Astrocyte of the cerebellum (primary cell): ENCODE measurements around the gene NXPH2.

Experiments
- DNase-seq: peaks from one replicate; pipeline ENCODE4 v3.0.0-alpha.2; 2011; ENCODE audit warnings: low read depth
- H3K4me3 ChIP-seq: 2 replicates; pipeline ENCODE4 v1.5.1; 2011; ENCODE audit warnings: mild to moderate bottlenecking, low read depth, low read length, moderate library complexity
- in situ Hi-C: cut with HindIII; loops from 2 replicates; pipeline ENCODE4 v1.10.0; 2017; ENCODE audit warnings: low sequenced_read_pairs
- TF ChIP-seq, protein P1 (sequence below): IDR thresholded peaks from 2 replicates; pipeline ENCODE4 v1.5.1; 2012; ENCODE audit warnings: low read length, low read depth, moderate library complexity, mild to moderate bottlenecking; ENCODE audit errors: missing control alignments

Gene NXPH2

DNA sequence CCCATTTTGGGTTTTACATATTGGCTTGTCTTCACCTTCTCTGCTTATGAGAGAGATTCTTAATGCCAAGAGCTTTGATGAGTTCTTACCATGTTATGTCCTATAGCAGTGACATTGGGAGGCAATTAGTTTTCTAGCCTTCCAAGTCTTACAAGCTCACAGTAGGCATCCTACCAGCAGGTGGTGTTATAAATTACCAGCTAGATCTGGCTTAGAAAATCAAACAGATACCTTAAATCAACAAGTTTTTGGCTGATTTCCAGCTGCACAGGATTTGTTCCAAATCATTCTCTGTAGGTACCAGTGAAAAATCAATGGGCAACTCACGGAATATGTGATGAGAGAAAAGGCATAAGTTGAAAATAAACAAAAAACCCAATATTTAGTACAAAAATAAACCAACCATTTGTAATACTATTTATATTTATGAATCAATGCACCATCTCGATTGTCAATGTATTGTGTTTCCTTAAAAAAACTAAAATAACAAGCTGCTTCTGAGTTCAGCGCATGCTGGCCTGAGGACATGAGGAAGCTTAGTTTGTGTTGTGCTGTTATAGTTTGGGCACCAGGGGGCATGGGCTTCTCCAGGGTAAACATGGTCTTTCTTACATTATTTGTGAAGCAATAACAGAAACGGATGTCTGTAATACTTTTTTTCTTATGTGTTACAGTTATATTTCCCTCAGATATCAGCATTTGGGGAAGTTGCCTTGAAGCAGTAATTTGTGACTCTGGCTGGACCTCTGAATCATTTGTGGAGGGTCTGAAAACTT is 34.1 kb upstream of the NXPH2 start:
- TF ChIP-seq, protein P1, sequence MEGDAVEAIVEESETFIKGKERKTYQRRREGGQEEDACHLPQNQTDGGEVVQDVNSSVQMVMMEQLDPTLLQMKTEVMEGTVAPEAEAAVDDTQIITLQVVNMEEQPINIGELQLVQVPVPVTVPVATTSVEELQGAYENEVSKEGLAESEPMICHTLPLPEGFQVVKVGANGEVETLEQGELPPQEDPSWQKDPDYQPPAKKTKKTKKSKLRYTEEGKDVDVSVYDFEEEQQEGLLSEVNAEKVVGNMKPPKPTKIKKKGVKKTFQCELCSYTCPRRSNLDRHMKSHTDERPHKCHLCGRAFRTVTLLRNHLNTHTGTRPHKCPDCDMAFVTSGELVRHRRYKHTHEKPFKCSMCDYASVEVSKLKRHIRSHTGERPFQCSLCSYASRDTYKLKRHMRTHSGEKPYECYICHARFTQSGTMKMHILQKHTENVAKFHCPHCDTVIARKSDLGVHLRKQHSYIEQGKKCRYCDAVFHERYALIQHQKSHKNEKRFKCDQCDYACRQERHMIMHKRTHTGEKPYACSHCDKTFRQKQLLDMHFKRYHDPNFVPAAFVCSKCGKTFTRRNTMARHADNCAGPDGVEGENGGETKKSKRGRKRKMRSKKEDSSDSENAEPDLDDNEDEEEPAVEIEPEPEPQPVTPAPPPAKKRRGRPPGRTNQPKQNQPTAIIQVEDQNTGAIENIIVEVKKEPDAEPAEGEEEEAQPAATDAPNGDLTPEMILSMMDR: peak; percentile 18
- in situ Hi-C loops: loop anchor here (25.0 kb wide), 1 partner anchor 902 kb away; no protein-coding TSS in a partner anchor
- no peak for DNase-seq
- no peak overlapping the region for H3K4me3 ChIP-seq

DNA sequence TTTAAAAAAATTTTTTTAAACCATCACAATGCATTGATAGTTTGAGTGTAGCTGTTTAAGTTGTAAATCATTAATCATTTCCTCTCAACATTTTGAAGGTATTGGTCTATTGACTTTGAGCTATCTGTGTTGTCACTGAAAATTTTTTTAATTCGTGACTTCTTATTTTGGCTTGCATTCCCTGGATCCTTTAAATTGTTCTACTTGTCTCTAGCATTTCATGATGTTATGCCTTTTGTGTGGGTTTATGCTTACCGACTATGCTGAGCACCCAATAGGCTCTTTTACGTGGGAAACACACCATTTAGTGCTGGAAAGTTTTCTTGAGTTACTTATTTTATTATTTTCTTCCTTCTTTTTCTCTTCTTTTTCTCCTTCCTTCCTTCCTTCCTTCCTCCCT is 31.2 kb upstream of the NXPH2 start:
- DNase-seq: no peak
- TF ChIP-seq, protein P1: no peak
- in situ Hi-C loops: loop anchor here (25.0 kb wide), 1 partner anchor 899 kb away; no protein-coding TSS in a partner anchor
- no peak overlapping the region for H3K4me3 ChIP-seq

DNA sequence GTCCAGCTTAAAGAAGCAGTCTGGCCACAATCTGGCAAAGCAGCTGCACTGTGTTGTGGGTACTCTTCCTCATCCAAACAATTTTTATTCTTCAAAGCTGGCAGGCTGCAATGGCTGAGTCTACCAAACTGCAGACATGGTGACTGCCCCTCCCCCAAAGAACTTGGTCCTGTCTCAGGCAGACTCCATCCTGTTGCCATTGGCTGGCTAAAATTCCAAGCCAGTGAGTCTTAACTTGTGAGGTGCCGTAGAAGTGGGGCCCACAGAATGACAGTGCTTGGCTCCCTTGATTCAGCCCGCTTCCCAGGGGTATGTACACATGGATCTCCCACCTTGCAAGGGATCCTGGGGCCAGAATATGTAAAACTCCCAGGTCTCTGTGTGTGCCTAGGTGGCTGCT is 14.5 kb upstream of the NXPH2 start:
- H3K4me3 ChIP-seq: no peak overlapping the region
- no peak for DNase-seq
- in situ Hi-C loops: no loop called here
- TF ChIP-seq, protein P1: no peak

DNA sequence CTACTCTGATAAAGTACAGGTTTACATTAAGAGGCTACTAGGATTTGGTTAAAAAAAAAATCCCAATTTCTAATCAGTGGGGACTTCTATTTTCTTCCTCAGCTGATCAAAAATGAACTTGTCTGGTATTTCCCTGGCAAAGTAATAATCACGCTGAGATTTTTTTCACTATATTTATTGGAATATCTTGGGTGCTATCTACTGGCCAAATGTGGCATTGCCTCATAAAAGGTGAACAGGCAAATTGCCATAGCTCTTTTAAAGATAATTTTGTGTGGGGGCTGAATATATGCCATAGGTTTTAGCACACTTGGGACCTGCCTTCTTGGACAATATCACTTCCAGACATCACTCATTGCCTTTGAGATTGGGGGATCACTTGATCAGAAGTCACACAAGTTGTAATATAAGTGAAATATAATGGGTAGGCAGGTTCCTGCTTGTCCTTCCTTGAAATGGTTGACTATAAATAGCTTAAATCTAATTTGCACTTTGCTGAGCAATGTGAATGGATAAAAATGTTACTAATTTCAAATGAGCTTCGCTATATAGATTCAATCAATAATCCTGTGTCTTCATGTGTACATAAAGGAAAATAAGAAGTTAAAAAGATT is 7.0 kb upstream of the NXPH2 start:
- peak; percentile 39 for DNase-seq

DNA sequence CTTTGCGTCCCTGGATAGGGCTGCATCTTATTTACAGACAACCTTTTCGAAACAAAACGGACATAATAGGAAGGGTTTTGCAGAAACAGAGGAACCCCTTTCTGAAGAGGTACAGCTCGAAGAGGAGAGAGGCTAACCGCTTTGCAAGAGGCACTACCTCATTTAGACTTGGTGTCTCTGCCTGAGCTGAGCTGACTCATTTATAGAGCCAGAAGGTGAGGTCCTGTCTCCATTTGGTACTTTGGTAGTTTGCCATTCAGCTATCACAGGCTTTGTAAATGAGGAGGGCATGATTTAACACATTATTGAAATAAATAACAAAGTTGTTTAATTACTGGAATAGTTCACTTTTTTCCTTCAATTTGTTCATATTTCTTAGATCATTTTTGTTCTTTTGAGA is 2.2 kb upstream of the NXPH2 start:
- H3K4me3 ChIP-seq: no peak overlapping the region
- DNase-seq: no peak
- TF ChIP-seq, protein P1: no peak
- in situ Hi-C loops: no loop called here

More for the DNA sequence above, 7.0 kb upstream of the NXPH2 start:
- TF ChIP-seq, protein P1: peak; percentile 80
- in situ Hi-C loops: no loop called here
- no peak overlapping the region for H3K4me3 ChIP-seq

DNA sequence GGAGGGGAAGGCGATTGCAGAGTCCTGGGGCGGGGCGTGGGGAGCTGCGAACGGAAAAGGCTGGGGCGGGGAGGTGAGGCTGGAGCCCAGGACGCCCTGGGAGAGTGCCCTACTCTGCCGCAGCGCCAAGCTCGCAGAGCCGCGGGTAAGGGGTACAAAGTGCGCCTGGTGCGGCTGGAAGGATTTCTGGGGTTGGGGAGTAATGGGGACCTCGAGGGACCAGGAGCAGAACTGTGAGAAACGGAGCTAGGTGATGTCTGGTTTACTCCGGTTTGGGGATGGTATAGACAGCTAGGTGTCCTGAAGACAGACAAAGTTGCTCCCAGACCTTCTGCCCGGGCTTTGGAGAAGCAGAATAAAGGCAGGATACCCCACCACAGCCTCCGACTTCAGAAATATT is 718 bp upstream of the NXPH2 start:
- in situ Hi-C loops: no loop called here
- H3K4me3 ChIP-seq: peak overlapping the region; percentile 52
- TF ChIP-seq, protein P1: no peak
- no peak for DNase-seq
